ENCODE results near the gene CAPN9. TPM values are rescaled to one million over a fixed set of nuclear protein-coding genes. Genes with fewer than 3 reads are reported as not detected.

CAPN9 gene
- total RNA-seq, 2 donors from 2014 or later, result 0.26 TPM; not detected in 1

- TF ChIP-seq POLR2A (IDR thresholded peaks at IDR 0.05), result no peak
- no peak for TF ChIP-seq CTCF (IDR thresholded peaks at IDR 0.05)
Measured at GRCh38 chr1:230754796-230755195, 7.6 kb downstream of the CAPN9 start.

GRCh38 chr1:230757856-230758708, 10.9 kb downstream of the CAPN9 start:
- Histone ChIP-seq H3K27ac (no peak overlapping the region), H3K4me1 (no peaks in the 10 kb centered on the region), H3K9me3 (no peaks in the 10 kb centered on the region), H3K4me3 (no peak overlapping the region), H3K36me3 (replicated peaks in 1 of 2; ENCODE audit: insufficient read depth in 1 of 2, low read depth in 2 of 2) (no peaks in the 10 kb centered on the region), H3K27me3 (no peaks in the 10 kb centered on the region)
- WGBS, 2 donors, result 74 to 82% methylated on average over 13 to 16 of the region's 16 CpGs
- TF ChIP-seq POLR2A (IDR thresholded peaks at IDR 0.05), result no peak
- no peak for TF ChIP-seq CTCF (IDR thresholded peaks at IDR 0.05)
- ATAC-seq (no peak), DNase-seq (no peak)
- intact Hi-C loops (cut with DNase I), result no loop called here

More at GRCh38 chr1:230754796-230755195, 7.6 kb downstream of the CAPN9 start:
- H3K4me1 ChIP-seq, result peaks cover 6% of the 10 kb centered on the region
- H3K27me3 ChIP-seq, result no peaks in the 10 kb centered on the region
- intact Hi-C loops (cut with DNase I), result no loop called here
- WGBS, 2 donors, result 70% methylated on average over 3 of the region's 3 CpGs; no CpG with 5 or more reads in 1 of the 2 donors
- H3K27ac ChIP-seq, result no peak overlapping the region
- H3K36me3 ChIP-seq (replicated peaks in 1 of 2; ENCODE audit: insufficient read depth in 1 of 2, low read depth in 2 of 2), result no peaks in the 10 kb centered on the region
- no peaks in the 10 kb centered on the region for H3K9me3 ChIP-seq
- DNase-seq (peak in 1 of 4 donors; percentile 17), ATAC-seq (no peak)
- no peak overlapping the region for H3K4me3 ChIP-seq

- ATAC-seq (no peak), DNase-seq (no peak)
- Histone ChIP-seq H3K27ac (no peak overlapping the region), H3K27me3 (no peaks in the 10 kb centered on the region), H3K4me1 (no peaks in the 10 kb centered on the region), H3K4me3 (no peak overlapping the region), H3K9me3 (no peaks in the 10 kb centered on the region), H3K36me3 (replicated peaks in 1 of 2; ENCODE audit: insufficient read depth in 1 of 2, low read depth in 2 of 2) (no peaks in the 10 kb centered on the region)
- WGBS, 2 donors, result 63 to 69% methylated on average over 8 of the region's 8 CpGs
- TF ChIP-seq POLR2A (IDR thresholded peaks at IDR 0.05), result no peak
- TF ChIP-seq CTCF (IDR thresholded peaks at IDR 0.05), result no peak
- intact Hi-C loops (cut with DNase I), result no loop called here
Measured at GRCh38 chr1:230758709-230759368, 11.7 kb downstream of the CAPN9 start.

GRCh38 chr1:230759369-230760065, 12.3 kb downstream of the CAPN9 start:
- no peaks in the 10 kb centered on the region for H3K36me3 ChIP-seq (replicated peaks in 1 of 2; ENCODE audit: insufficient read depth in 1 of 2, low read depth in 2 of 2)
- intact Hi-C loops (cut with DNase I), result no loop called here
- H3K4me3 ChIP-seq, result no peak overlapping the region
- H3K9me3 ChIP-seq, result no peaks in the 10 kb centered on the region
- no peak for ATAC-seq
- TF ChIP-seq POLR2A (IDR thresholded peaks at IDR 0.05), result no peak
- no peak for TF ChIP-seq CTCF (IDR thresholded peaks at IDR 0.05)
- no peak for DNase-seq
- WGBS, 2 donors, result 94 to 96% methylated on average over 7 of the region's 7 CpGs
- no peaks in the 10 kb centered on the region for H3K4me1 ChIP-seq
- H3K27ac ChIP-seq, result no peak overlapping the region
- no peaks in the 10 kb centered on the region for H3K27me3 ChIP-seq
